CD4-positive, alpha-beta T cell treated with Interleukin-17A for 1 hour (primary cell): ENCODE measurements around the gene NRXN3.

Experiments used
- DNase-seq: peaks from one replicate; pipeline ENCODE4 v3.0.0-alpha.2; 2020

NRXN3 gene

GRCh38 chr14:79629411-79630287, 1459.5 kb downstream of the NRXN3 start:
- DNase-seq: no peak

- no peak for DNase-seq
Measured at GRCh38 chr14:79630288-79630960, 1460.3 kb downstream of the NRXN3 start.

GRCh38 chr14:79631276-79631675, 1461.1 kb downstream of the NRXN3 start:
- DNase-seq: no peak

GRCh38 chr14:79638672-79639266, 1468.6 kb downstream of the NRXN3 start:
- DNase-seq: no peak

GRCh38 chr14:79639613-79640012, 1469.4 kb downstream of the NRXN3 start:
- no peak for DNase-seq

- DNase-seq: no peak
Measured at GRCh38 chr14:79641371-79641770, 1471.2 kb downstream of the NRXN3 start.

GRCh38 chr14:79643132-79643531, 1473.0 kb downstream of the NRXN3 start:
- no peak for DNase-seq

- DNase-seq: no peak
Measured at GRCh38 chr14:79645753-79646362, 1475.7 kb downstream of the NRXN3 start.

- DNase-seq: no peak
Measured at GRCh38 chr14:79649856-79650255, 1479.7 kb downstream of the NRXN3 start.

- no peak for DNase-seq
Measured at GRCh38 chr14:79652513-79653307, 1482.5 kb downstream of the NRXN3 start.

GRCh38 chr14:79656056-79656455, 1485.9 kb downstream of the NRXN3 start:
- no peak for DNase-seq

- DNase-seq: no peak
Measured at GRCh38 chr14:79656496-79656895, 1486.3 kb downstream of the NRXN3 start.

- DNase-seq: no peak
Measured at GRCh38 chr14:79658221-79658620, 1488.0 kb downstream of the NRXN3 start.

- DNase-seq: no peak
Measured at GRCh38 chr14:79658769-79659168, 1488.6 kb downstream of the NRXN3 start.

- DNase-seq: no peak
Measured at GRCh38 chr14:79660053-79660939, 1490.1 kb downstream of the NRXN3 start.

GRCh38 chr14:79661752-79662151, 1491.6 kb downstream of the NRXN3 start:
- DNase-seq: no peak

- no peak for DNase-seq
Measured at GRCh38 chr14:79663453-79663852, 1493.3 kb downstream of the NRXN3 start.

- DNase-seq: no peak
Measured at GRCh38 chr14:79665556-79665955, 1495.4 kb downstream of the NRXN3 start.

- DNase-seq: no peak
Measured at GRCh38 chr14:79668951-79669350, 1498.8 kb downstream of the NRXN3 start.

GRCh38 chr14:79670811-79671210, 1500.6 kb downstream of the NRXN3 start:
- no peak for DNase-seq

GRCh38 chr14:79680087-79680486, 1509.9 kb downstream of the NRXN3 start:
- no peak for DNase-seq

- no peak for DNase-seq
Measured at GRCh38 chr14:79686196-79686595, 1516.0 kb downstream of the NRXN3 start.
